Activated T-cell treated with anti-CD3 and anti-CD28 coated beads, Interleukin-2, amount 50 U/mL, for 48 hours (primary cell): Measurements from ENCODE around the gene CYTH2.

Experiments
- DNase-seq, 2 experiments: peaks; one replicate each; pipeline ENCODE4 v3.0.0-alpha.2; 2020

CYTH2 gene

GRCh38 chr19:48454150-48454730, 14.9 kb upstream of the CYTH2 start:
- peak in 1 of 2 experiments; percentile 14 for DNase-seq

GRCh38 chr19:48455171-48455907, 13.8 kb upstream of the CYTH2 start, which contains the start of gene KCNJ14:
Gene KCNJ14 (plus strand): TSS chr19:48455574. CDS start chr19:48461725, 6,151 bp downstream.
- DNase-seq: peak in 1 of 2 experiments; percentile 14

- DNase-seq: peak in 1 of 2 experiments; percentile 15
These were observed 13.1 kb upstream of the CYTH2 start for GRCh38 chr19:48455908-48456562.

GRCh38 chr19:48456864-48457263, 12.3 kb upstream of the CYTH2 start:
- DNase-seq: peak in 1 of 2 experiments; percentile 10

- no peak for DNase-seq
These were observed 11.2 kb upstream of the CYTH2 start for GRCh38 chr19:48458016-48458415.

GRCh38 chr19:48461651-48461981, 7.6 kb upstream of the CYTH2 start:
- no peak for DNase-seq

GRCh38 chr19:48461982-48462655, 7.0 kb upstream of the CYTH2 start:
- peak; percentile 43 to 55 for DNase-seq

- DNase-seq: no peak
These were observed 4.0 kb upstream of the CYTH2 start for GRCh38 chr19:48465215-48465614.

- no peak for DNase-seq
These were observed 2.4 kb upstream of the CYTH2 start for GRCh38 chr19:48466561-48467325.

- peak; percentile 99 to 100 for DNase-seq
These were observed 339 bp upstream of the CYTH2 start for GRCh38 chr19:48468772-48469288.

- DNase-seq: no peak
These were observed 938 bp downstream of the CYTH2 start for GRCh38 chr19:48469934-48470680.

- no peak for DNase-seq
These were observed 1.7 kb downstream of the CYTH2 start for GRCh38 chr19:48470856-48471255.

GRCh38 chr19:48471836-48472235, 2.7 kb downstream of the CYTH2 start:
- DNase-seq: no peak

- DNase-seq: no peak
These were observed 4.2 kb downstream of the CYTH2 start for GRCh38 chr19:48473161-48473966.

- DNase-seq: no peak
These were observed 5.0 kb downstream of the CYTH2 start for GRCh38 chr19:48474084-48474592.

GRCh38 chr19:48475369-48476068, 6.3 kb downstream of the CYTH2 start:
- DNase-seq: no peak

- no peak for DNase-seq
These were observed 7.0 kb downstream of the CYTH2 start for GRCh38 chr19:48476176-48476575.

GRCh38 chr19:48477067-48477685, 8.0 kb downstream of the CYTH2 start:
- DNase-seq: no peak

GRCh38 chr19:48477698-48478338, 8.6 kb downstream of the CYTH2 start:
- no peak for DNase-seq
